Measurements from ENCODE around the gene PSPC1. TPM values are rescaled to one million over a fixed set of nuclear protein-coding genes. Genes with fewer than 3 reads are reported as not detected.

Gene PSPC1
- total RNA-seq, 1 donor from 2014 or later, result 57.5 TPM

GRCh38 chr13:19766591-19766990 lies 16.2 kb downstream of the PSPC1 start:
- FAIRE-seq, result no peak
- no peak for DNase-seq (ENCODE audit: low read depth)
- Histone ChIP-seq H4K20me1 (ENCODE audit: insufficient read depth, low read length) (peaks cover 81% of the 10 kb centered on the region), H3K4me3 (ENCODE audit: insufficient read depth, low read depth, low read length) (no peak overlapping the region), H3K27ac (ENCODE audit: low read depth, low read length) (no peak overlapping the region), H2AFZ (ENCODE audit: low read depth, low read length) (no peak overlapping the region), H3K9ac (ENCODE audit: low read length) (no peak overlapping the region), H3K36me3 (ENCODE audit: insufficient read depth, low read length) (peaks cover 6% of the 10 kb centered on the region), H3K79me2 (ENCODE audit: insufficient read depth, low read length) (peaks cover 100% of the 10 kb centered on the region), H3K27me3 (ENCODE audit: insufficient read depth, low read length) (no peaks in the 10 kb centered on the region), H3K4me1 (ENCODE audit: insufficient read depth, low read length) (no peaks in the 10 kb centered on the region), H3K4me2 (ENCODE audit: low read length) (no peak overlapping the region), H3K9me3 (ENCODE audit: insufficient read depth, low read depth, low read length) (no peaks in the 10 kb centered on the region)
- Mint-ChIP-seq H3K4me3 (ENCODE audit: unreplicated experiment) (no peak overlapping the region), H3K27ac (ENCODE audit: unreplicated experiment) (no peak overlapping the region), H3K27me3 (ENCODE audit: low read depth, unreplicated experiment) (no peaks in the 10 kb centered on the region), H3K36me3 (ENCODE audit: low read depth, unreplicated experiment) (peaks cover 9% of the 10 kb centered on the region), H3K9me3 (ENCODE audit: unreplicated experiment) (no peaks in the 10 kb centered on the region), H3K4me1 (ENCODE audit: low read depth, unreplicated experiment) (peaks cover 2% of the 10 kb centered on the region)
- TF ChIP-seq CTCF (IDR thresholded peaks at IDR 0.05; ENCODE audit: insufficient read depth, low read depth, low read length) (no peak), EZH2 (IDR thresholded peaks at IDR 0.05; ENCODE audit: insufficient read depth, low read length) (no peak)

- Histone ChIP-seq H3K4me2 (ENCODE audit: low read length) (no peak overlapping the region), H3K27ac (ENCODE audit: low read depth, low read length) (no peak overlapping the region), H2AFZ (ENCODE audit: low read depth, low read length) (no peak overlapping the region), H3K4me3 (ENCODE audit: insufficient read depth, low read depth, low read length) (no peak overlapping the region), H3K4me1 (ENCODE audit: insufficient read depth, low read length) (no peaks in the 10 kb centered on the region), H3K79me2 (ENCODE audit: insufficient read depth, low read length) (peaks cover 98% of the 10 kb centered on the region), H4K20me1 (ENCODE audit: insufficient read depth, low read length) (peaks cover 81% of the 10 kb centered on the region), H3K9ac (ENCODE audit: low read length) (no peak overlapping the region), H3K9me3 (ENCODE audit: insufficient read depth, low read depth, low read length) (no peaks in the 10 kb centered on the region), H3K27me3 (ENCODE audit: insufficient read depth, low read length) (no peaks in the 10 kb centered on the region), H3K36me3 (ENCODE audit: insufficient read depth, low read length) (peaks cover under 1% of the 10 kb centered on the region)
- no peaks in the 10 kb centered on the region for H3K27me3 Mint-ChIP-seq (ENCODE audit: low read depth, unreplicated experiment)
- no peak overlapping the region for H3K27ac Mint-ChIP-seq (ENCODE audit: unreplicated experiment)
- no peak for TF ChIP-seq EZH2 (IDR thresholded peaks at IDR 0.05; ENCODE audit: insufficient read depth, low read length)
- TF ChIP-seq CTCF (IDR thresholded peaks at IDR 0.05; ENCODE audit: insufficient read depth, low read depth, low read length), result no peak
- no peak overlapping the region for H3K4me3 Mint-ChIP-seq (ENCODE audit: unreplicated experiment)
- FAIRE-seq (no peak), DNase-seq (ENCODE audit: low read depth) (no peak)
- H3K36me3 Mint-ChIP-seq (ENCODE audit: low read depth, unreplicated experiment), result peaks cover 15% of the 10 kb centered on the region
- peaks cover 2% of the 10 kb centered on the region for H3K4me1 Mint-ChIP-seq (ENCODE audit: low read depth, unreplicated experiment)
- no peaks in the 10 kb centered on the region for H3K9me3 Mint-ChIP-seq (ENCODE audit: unreplicated experiment)
Observed at GRCh38 chr13:19764237-19764636, 18.5 kb downstream of the PSPC1 start.

- H3K36me3 ChIP-seq (ENCODE audit: insufficient read depth, low read length), result peaks cover 3% of the 10 kb centered on the region
Observed at GRCh38 chr13:19763618-19764017, 19.1 kb downstream of the PSPC1 start.

More at GRCh38 chr13:19763618-19764017, 19.1 kb downstream of the PSPC1 start:
- H3K36me3 Mint-ChIP-seq (ENCODE audit: low read depth, unreplicated experiment), result peaks cover 21% of the 10 kb centered on the region
- H3K4me3 Mint-ChIP-seq (ENCODE audit: unreplicated experiment), result no peak overlapping the region
- Histone ChIP-seq H3K4me2 (ENCODE audit: low read length) (no peak overlapping the region), H3K9ac (ENCODE audit: low read length) (no peak overlapping the region), H3K4me3 (ENCODE audit: insufficient read depth, low read depth, low read length) (no peak overlapping the region), H3K27ac (ENCODE audit: low read depth, low read length) (no peak overlapping the region), H3K79me2 (ENCODE audit: insufficient read depth, low read length) (peaks cover 98% of the 10 kb centered on the region), H3K9me3 (ENCODE audit: insufficient read depth, low read depth, low read length) (no peaks in the 10 kb centered on the region), H3K4me1 (ENCODE audit: insufficient read depth, low read length) (no peaks in the 10 kb centered on the region), H3K27me3 (ENCODE audit: insufficient read depth, low read length) (no peaks in the 10 kb centered on the region), H4K20me1 (ENCODE audit: insufficient read depth, low read length) (peaks cover 76% of the 10 kb centered on the region), H2AFZ (ENCODE audit: low read depth, low read length) (no peak overlapping the region)
- DNase-seq (ENCODE audit: low read depth) (no peak), FAIRE-seq (no peak)
- no peaks in the 10 kb centered on the region for H3K9me3 Mint-ChIP-seq (ENCODE audit: unreplicated experiment)
- H3K27ac Mint-ChIP-seq (ENCODE audit: unreplicated experiment), result no peak overlapping the region
- H3K27me3 Mint-ChIP-seq (ENCODE audit: low read depth, unreplicated experiment), result no peaks in the 10 kb centered on the region
- TF ChIP-seq CTCF (IDR thresholded peaks at IDR 0.05; ENCODE audit: insufficient read depth, low read depth, low read length) (no peak), EZH2 (IDR thresholded peaks at IDR 0.05; ENCODE audit: insufficient read depth, low read length) (no peak)
- H3K4me1 Mint-ChIP-seq (ENCODE audit: low read depth, unreplicated experiment), result peaks cover 2% of the 10 kb centered on the region
